ENCODE data around the gene HSF2. TPM values are rescaled to one million over a fixed set of nuclear protein-coding genes. Genes with fewer than 3 reads are reported as not detected.

Gene HSF2
- total and polyA plus RNA-seq, 5 experiments from 2014 or later = 17.9 to 33.3 (median 30.6) TPM

GRCh38 chr6:122461885-122462284, 62.4 kb downstream of the HSF2 start:
- H3K27ac Mint-ChIP-seq = peak overlapping the region in 7 of 10 donors; percentile 4 to 40 (median 8)
- H3K4me1 Mint-ChIP-seq = peaks cover 35 to 99% (median 93%) of the 10 kb centered on the region in 4 donors
- POLR2A ChIA-PET = no interaction called here
- DNase-seq (no peak), ATAC-seq (no peak)
- H3K36me3 Mint-ChIP-seq = peaks cover 3 to 75% (median 10%) of the 10 kb centered on the region in 3 donors
- H3K9me3 Mint-ChIP-seq = no peaks in the 10 kb centered on the region
- peak overlapping the region; percentile 34 to 71 (median 58) for H3K4me3 Mint-ChIP-seq
- H3K27me3 Mint-ChIP-seq = no peaks in the 10 kb centered on the region

GRCh38 chr6:122471107-122472021, 71.9 kb downstream of the HSF2 start, which contains the start of gene SERINC1:
Gene SERINC1, minus strand, starts transcription at chr6:122471807. Its CDS starts 70 bp downstream, at chr6:122471737.
- DNase-seq = peak; percentile 78 to 97 (median 92)
- H3K9me3 Mint-ChIP-seq = no peaks in the 10 kb centered on the region
- H3K27me3 Mint-ChIP-seq = peaks cover 0 to 3% (median 0%) of the 10 kb centered on the region in 5 donors
- H3K27ac Mint-ChIP-seq = peak within 1 kb of the TSS; percentile 99 to 100 (median 100)
- POLR2A ChIA-PET = interaction anchor here (0.6 to 2.2 kb wide), 13 partner anchors 13 to 1137 kb away, joined by 3 to 18 read pairs (median 4); partner anchors contain the start of genes HSF2 and TBC1D32
- peak; percentile 92 for ATAC-seq
- peaks cover 14 to 47% (median 41%) of the 10 kb centered on the region in 4 donors for H3K4me1 Mint-ChIP-seq
- peaks cover 7 to 31% (median 12%) of the 10 kb centered on the region in 3 donors for H3K36me3 Mint-ChIP-seq
- H3K4me3 Mint-ChIP-seq = peak within 1 kb of the TSS; percentile 97 to 100 (median 99)

DNA sequence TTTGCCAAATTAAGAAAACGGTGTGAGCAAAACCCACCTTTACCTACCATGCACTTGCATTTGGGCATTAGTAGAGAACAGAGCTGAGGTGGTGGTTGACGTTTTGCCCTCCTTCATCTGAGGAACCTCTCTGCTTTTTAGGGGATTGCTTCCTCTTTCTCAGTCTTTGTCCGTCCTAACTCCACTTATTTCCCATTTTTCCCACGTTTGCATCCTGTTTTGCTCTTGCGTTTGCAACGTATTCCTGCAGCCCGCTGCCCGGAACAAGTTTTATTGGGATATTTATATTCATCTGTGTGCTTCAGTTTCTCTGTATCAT, 72.5 kb downstream of the HSF2 start:
- peaks cover 9 to 41% (median 35%) of the 10 kb centered on the region in 4 donors for H3K4me1 Mint-ChIP-seq
- DNase-seq (no peak), ATAC-seq (peak; percentile 38 to 56)
- H3K36me3 Mint-ChIP-seq = peaks cover 6 to 24% (median 8%) of the 10 kb centered on the region in 3 donors
- peak overlapping the region; percentile 99 to 100 (median 100) for H3K27ac Mint-ChIP-seq
- H3K4me3 Mint-ChIP-seq = peak overlapping the region; percentile 97 to 100 (median 99)
- H3K27me3 Mint-ChIP-seq = peaks cover 0 to 3% (median 0%) of the 10 kb centered on the region in 5 donors
- no peaks in the 10 kb centered on the region for H3K9me3 Mint-ChIP-seq
- POLR2A ChIA-PET = interaction anchor here (0.8 to 2.2 kb wide), 10 partner anchors 13 to 1137 kb away, joined by 3 to 18 read pairs (median 6); partner anchors contain the start of genes HSF2 and TBC1D32

DNA sequence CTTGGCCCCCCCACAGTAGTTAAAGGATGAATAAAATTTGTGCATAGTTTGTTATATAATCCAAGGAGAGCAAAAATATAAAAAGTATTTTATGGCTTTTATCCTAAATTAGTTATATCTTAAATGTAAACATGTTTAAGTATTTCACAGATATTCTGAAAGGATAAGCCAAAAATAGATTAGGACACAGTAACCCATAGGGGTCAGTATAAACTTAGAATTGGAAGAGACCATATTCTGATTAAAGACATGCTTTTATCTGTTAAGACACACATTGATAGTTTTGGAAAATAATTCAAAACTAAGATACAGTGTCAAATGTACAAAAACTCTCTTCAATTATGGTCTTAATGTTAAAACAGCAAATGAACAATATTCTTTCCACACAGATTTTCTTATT, 76.7 kb downstream of the HSF2 start:
- Mint-ChIP-seq H3K27ac (peak overlapping the region in 1 of 10 donors; percentile 15), H3K27me3 (peaks cover 0 to 3% (median 0%) of the 10 kb centered on the region in 5 donors), H3K9me3 (no peaks in the 10 kb centered on the region), H3K36me3 (peaks cover 0 to 5% (median 1%) of the 10 kb centered on the region in 3 donors), H3K4me1 (peaks cover 0 to 6% (median 2%) of the 10 kb centered on the region in 4 donors), H3K4me3 (no peak overlapping the region)
- DNase-seq = peak in 2 of 10 donors; percentile 35 to 39
- POLR2A ChIA-PET = no interaction called here
- ATAC-seq = no peak

- Mint-ChIP-seq H3K4me3 (no peak overlapping the region), H3K27me3 (no peaks in the 10 kb centered on the region), H3K27ac (no peak overlapping the region), H3K4me1 (peaks cover 0 to 3% (median 0%) of the 10 kb centered on the region in 4 donors), H3K36me3 (no peaks in the 10 kb centered on the region), H3K9me3 (no peaks in the 10 kb centered on the region)
- ATAC-seq (no peak), DNase-seq (no peak)
- POLR2A ChIA-PET = interaction anchor here (0.6 kb wide), 1 partner anchor 36 kb away, joined by 3 read pairs; no protein-coding TSS in a partner anchor
Observed at GRCh38 chr6:122482750-122483080, 83.3 kb downstream of the HSF2 start.

Other genes starting within 250 kb of the HSF2 start
- 100 to 1,000 TPM; 143 TPM for gene SERINC1, start 72.2 kb downstream of the HSF2 start, total RNA-seq
- gene SERINC1, start 72.2 kb downstream of the HSF2 start, polyA plus RNA-seq = 100 to 1,000 TPM in 2 of 3 donors, 10 to 100 TPM in 1; 94.8 to 102 (median 101) TPM
- gene PKIB, start 210.8 kb downstream of the HSF2 start, total RNA-seq = under 1 TPM; 0.65 to 0.82 TPM
- under 1 TPM; 0.45 to 0.81 (median 0.75) TPM for gene PKIB, start 210.8 kb downstream of the HSF2 start, polyA plus RNA-seq